Duodenal mucosa (tissue), 2 donors: ENCODE measurements around the gene SH2D2A.

Source experiments
- H3K27ac ChIP-seq: one replicate; pipeline ENCODE4 v1.7.0; 2013; ENCODE audit warnings: low read depth, low read length
- H3K27me3 ChIP-seq, 2 donors: one replicate each; pipeline ENCODE4 v1.7.0; 2013; ENCODE audit warnings: low read length in 2 of 2, control low read depth in 1 of 2; ENCODE audit not compliant: insufficient read depth in 2 of 2, control insufficient read depth in 1 of 2
- H3K36me3 ChIP-seq, 2 donors: one replicate each; pipeline ENCODE4 v1.7.0; 2013; ENCODE audit warnings: low read length in 2 of 2, control low read depth in 1 of 2; ENCODE audit not compliant: insufficient read depth in 2 of 2, control insufficient read depth in 1 of 2
- H3K4me1 ChIP-seq, 2 donors: one replicate each; pipeline ENCODE4 v1.7.0; 2013; ENCODE audit warnings: low read length in 2 of 2, control low read depth in 1 of 2; ENCODE audit not compliant: insufficient read depth in 2 of 2, control insufficient read depth in 1 of 2
- H3K4me3 ChIP-seq, 2 donors: one replicate each; pipeline ENCODE4 v1.7.0; 2013; ENCODE audit warnings: low read length in 2 of 2, low read depth in 1 of 2
- H3K9ac ChIP-seq, 2 donors: one replicate each; pipeline ENCODE4 v1.7.0; 2013; ENCODE audit warnings: low read length in 2 of 2, low read depth in 1 of 2
- H3K9me3 ChIP-seq, 2 donors: one replicate each; pipeline ENCODE4 v1.7.0; 2013; ENCODE audit warnings: low read length in 2 of 2, control low read depth in 1 of 2; ENCODE audit not compliant: control insufficient read depth in 1 of 2

SH2D2A gene

DNA sequence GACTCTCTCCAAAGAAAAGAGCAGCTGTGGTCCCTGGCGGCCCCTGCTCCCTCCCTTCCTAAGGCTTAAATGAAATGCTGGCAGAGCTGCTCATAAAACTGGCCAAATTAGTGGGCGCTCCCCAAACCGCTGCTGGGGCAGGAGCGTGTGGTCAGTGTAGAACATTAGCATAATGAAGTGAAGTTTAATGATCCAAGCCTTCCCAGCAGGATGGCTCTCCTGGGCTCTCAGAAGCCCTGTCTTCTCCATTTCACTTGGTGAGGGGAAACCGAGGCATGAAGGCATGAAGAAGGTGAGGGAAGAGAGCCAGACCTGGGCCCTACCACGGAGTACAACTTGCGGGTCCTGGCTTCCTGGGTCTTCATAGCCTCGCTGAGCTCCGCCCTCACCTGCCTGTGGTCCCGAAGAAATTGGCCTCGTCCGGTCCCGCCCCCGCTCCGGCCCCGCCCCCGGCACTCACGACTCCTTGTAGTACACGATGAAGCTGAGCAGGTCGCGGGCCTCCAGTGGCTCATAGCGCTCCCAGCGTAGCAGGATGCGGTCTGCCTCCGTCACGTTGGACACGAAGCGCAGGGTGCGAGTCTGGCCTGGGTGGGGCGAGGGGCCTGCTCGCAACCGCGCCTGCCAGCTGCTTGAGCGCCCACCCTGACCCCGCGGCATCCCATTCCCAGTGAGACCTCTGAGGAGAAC lies 32.0 kb upstream of the SH2D2A start:
- Histone ChIP-seq H3K9me3 (no peaks in the 10 kb centered on the region), H3K4me1 (peaks cover 0 to 4% of the 10 kb centered on the region in 2 donors), H3K27ac (no peak overlapping the region), H3K27me3 (peaks cover 41 to 68% of the 10 kb centered on the region in 2 donors), H3K36me3 (no peaks in the 10 kb centered on the region), H3K4me3 (no peak overlapping the region), H3K9ac (no peak overlapping the region)

DNA sequence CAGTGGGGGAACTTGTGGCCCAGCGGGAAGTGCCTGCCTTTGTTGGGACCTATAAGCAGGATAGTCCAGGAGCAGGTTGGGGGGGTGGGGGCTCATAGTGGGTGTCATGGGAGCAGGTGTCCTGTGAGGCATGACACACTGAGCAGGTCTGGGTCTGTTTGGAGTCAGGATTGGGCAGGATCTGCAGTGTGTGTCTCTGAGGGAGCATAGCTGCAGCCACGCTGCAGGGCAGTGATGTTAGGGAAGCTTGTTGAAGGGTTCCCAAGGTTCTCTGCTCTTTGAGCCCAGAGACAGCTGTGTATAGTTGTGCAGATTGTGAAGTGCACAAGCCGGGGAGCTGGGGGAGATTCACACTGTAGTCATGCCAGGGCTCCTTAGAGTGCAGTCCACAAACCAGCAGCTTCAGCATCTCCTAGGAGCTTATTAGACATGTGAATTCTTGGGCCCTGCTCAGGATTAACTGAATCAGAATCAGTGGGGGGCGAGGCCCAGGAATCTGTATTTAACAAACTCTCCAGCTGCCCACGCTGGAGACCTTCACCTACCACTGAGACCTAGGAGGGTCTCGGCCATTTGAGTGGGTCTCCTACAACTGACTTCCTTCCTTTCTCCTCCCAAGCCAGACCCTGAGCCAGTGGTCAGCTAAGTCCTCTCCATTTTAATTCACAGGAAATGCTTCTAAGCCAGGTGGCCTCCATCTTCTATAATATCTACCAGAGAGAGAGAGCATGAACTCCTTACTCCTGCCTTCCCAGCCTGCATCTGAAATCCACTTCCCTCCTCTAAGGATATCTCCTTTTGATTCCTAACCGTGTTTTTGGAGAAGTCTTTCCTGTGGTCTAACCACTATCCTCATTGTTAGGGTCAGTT lies 31.2 kb upstream of the SH2D2A start:
- peaks cover 49 to 68% of the 10 kb centered on the region in 2 donors for H3K27me3 ChIP-seq
- H3K9me3 ChIP-seq, result no peaks in the 10 kb centered on the region
- no peak overlapping the region for H3K4me3 ChIP-seq
- H3K36me3 ChIP-seq, result no peaks in the 10 kb centered on the region
- H3K27ac ChIP-seq, result no peak overlapping the region
- peaks cover 0 to 4% of the 10 kb centered on the region in 2 donors for H3K4me1 ChIP-seq
- no peak overlapping the region for H3K9ac ChIP-seq

DNA sequence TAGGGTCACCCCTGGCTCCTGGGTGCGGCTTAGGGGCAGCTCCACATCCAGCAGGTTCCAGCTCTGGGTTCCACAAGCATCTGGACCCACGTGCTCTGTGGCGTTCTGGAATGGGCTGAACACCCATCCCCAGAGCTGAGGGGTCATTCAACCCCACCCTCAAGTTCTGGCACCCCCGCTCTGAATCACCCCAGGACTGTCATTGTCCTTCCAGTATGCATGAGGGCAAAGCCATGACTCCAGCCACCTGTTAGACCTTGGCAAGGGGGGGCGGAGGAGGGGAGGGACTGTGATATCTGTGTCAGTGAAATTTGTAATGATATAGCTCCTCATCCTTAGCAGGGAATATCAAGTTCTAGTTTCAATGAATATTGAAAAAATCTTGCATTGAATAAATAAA lies 30.0 kb upstream of the SH2D2A start:
- no peak overlapping the region for H3K9ac ChIP-seq
- H3K27ac ChIP-seq, result no peak overlapping the region
- no peaks in the 10 kb centered on the region for H3K9me3 ChIP-seq
- peaks cover 57 to 69% of the 10 kb centered on the region in 2 donors for H3K27me3 ChIP-seq
- no peak overlapping the region for H3K4me3 ChIP-seq
- H3K36me3 ChIP-seq, result no peaks in the 10 kb centered on the region
- peaks cover 0 to 4% of the 10 kb centered on the region in 2 donors for H3K4me1 ChIP-seq

DNA sequence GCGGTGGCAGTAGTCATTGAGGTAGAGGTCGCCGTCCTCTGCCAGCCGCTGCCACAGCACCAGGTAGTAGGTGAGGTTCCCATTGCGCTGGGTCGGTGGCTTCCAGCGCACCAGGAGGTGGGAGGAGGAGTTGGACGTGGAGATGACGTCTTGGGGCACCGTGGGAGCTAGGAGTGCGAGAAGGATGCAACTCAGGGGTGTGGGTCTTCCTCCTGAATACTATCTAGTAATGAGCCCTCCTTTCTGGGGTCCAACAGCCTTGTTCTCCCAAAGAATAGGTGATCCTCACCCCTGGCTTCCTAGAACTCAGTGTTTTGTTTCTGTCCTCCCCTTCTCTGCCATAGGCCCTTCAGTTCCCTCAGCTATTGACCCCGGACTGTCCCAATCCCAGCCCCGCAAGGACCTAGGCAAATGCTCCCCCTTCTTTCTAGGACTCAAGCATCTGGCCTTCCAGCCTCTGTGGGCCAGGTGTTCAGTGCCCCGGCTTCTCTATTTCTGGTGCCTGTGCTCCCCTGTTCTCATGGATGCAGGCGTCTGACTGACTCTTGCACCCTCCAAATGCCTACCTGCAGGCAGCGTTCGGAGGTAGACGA lies 29.4 kb upstream of the SH2D2A start:
- Histone ChIP-seq H3K27ac (no peak overlapping the region), H3K4me1 (peaks cover 0 to 4% of the 10 kb centered on the region in 2 donors), H3K4me3 (no peak overlapping the region), H3K27me3 (peaks cover 61 to 70% of the 10 kb centered on the region in 2 donors), H3K9ac (no peak overlapping the region), H3K9me3 (no peaks in the 10 kb centered on the region), H3K36me3 (no peaks in the 10 kb centered on the region)

DNA sequence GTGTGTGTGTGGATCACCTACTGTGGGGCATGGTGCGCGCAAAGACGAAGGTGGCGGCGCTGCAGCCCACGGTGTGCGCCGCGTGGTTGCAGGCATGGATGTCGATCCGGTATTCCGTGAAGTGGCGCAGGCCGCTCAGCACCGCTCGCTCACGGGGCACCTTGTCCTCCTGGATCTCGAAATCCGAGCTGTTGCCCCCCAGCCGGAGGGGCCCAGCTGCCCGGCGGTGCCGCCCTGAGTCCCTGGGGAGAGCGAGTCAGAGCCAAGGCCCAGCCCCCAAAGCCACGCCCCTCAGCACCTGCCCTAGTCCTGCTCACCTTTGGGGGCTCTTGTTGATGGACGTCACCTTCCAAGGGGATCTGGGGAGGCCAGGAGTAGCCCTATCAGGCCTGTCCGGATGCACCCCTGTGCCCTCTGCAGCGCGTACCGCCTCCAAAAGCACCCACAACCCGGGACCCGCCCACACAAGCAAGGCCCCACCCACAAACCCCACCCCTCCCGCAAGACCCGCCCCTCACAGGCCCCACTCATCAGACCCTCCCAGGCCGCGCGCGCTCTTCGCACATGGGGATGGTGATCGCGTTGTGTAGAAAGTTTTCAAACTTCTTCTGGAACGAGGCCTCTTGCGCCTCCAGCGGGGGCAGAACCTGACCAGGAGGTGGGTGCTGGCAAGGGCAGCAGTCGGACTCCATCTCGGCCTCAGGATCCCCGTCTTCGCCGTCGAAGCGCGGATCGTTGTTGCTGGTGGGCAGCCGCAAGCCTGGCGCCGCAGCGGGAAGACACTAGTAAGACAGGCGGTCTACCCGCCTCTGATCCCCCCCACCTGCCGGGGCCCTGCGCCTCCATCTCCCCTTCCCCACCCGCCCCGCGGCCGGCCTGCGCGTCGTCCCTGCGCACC lies 28.7 kb upstream of the SH2D2A start:
- H3K27me3 ChIP-seq, result peaks cover 66 to 70% of the 10 kb centered on the region in 2 donors
- no peak overlapping the region for H3K4me3 ChIP-seq
- no peak overlapping the region for H3K9ac ChIP-seq
- H3K27ac ChIP-seq, result no peak overlapping the region
- H3K36me3 ChIP-seq, result no peaks in the 10 kb centered on the region
- H3K4me1 ChIP-seq, result peaks cover 0 to 4% of the 10 kb centered on the region in 2 donors
- H3K9me3 ChIP-seq, result no peaks in the 10 kb centered on the region

DNA sequence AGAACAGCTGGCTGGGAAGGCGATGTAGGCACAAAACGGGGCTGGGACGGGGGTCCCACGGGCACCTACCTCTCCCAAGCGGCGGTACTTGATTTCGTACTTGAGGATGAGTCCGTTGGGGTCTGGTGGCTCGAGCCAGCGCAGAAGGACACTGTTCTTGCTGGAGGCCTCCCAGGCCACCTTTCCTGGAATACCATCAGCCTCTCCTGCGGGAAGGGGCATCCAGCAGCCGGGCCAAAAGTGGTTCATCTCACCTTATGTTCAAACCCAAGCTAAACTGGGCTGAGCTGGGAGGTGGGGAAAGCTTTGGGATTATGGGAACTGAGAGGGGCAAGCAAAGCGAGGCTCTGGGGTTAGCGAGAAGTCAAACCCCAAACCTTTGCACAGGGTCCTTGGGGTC lies 28.0 kb upstream of the SH2D2A start:
- Histone ChIP-seq H3K27ac (no peak overlapping the region), H3K4me3 (no peak overlapping the region), H3K36me3 (no peaks in the 10 kb centered on the region), H3K4me1 (peaks cover 0 to 4% of the 10 kb centered on the region in 2 donors), H3K9ac (no peak overlapping the region), H3K9me3 (no peaks in the 10 kb centered on the region), H3K27me3 (peaks cover 65 to 70% of the 10 kb centered on the region in 2 donors)

DNA sequence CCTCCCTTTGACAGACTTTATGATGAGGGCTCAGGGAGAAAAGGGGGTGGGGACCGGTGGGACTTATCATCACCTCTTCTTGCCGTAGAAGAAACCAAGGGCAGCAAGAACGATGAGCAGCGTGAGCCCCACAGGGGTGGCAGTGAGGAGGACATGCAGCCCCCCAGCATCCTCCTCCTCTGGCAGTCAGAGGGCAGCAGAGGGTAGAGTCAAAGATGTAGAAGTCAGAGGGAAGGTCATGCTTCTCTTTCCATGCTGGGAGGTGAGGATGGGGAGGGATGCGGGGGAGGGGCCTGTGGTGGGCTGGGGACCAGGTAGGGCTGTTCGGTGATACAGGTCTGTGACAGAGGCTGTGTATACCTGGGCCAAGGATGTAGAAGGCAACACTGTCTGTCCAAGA lies 27.5 kb upstream of the SH2D2A start:
- peaks cover 0 to 4% of the 10 kb centered on the region in 2 donors for H3K4me1 ChIP-seq
- no peak overlapping the region for H3K9ac ChIP-seq
- H3K27ac ChIP-seq, result no peak overlapping the region
- H3K9me3 ChIP-seq, result no peaks in the 10 kb centered on the region
- H3K4me3 ChIP-seq, result no peak overlapping the region
- H3K36me3 ChIP-seq, result no peaks in the 10 kb centered on the region
- peaks cover 64 to 67% of the 10 kb centered on the region in 2 donors for H3K27me3 ChIP-seq

DNA sequence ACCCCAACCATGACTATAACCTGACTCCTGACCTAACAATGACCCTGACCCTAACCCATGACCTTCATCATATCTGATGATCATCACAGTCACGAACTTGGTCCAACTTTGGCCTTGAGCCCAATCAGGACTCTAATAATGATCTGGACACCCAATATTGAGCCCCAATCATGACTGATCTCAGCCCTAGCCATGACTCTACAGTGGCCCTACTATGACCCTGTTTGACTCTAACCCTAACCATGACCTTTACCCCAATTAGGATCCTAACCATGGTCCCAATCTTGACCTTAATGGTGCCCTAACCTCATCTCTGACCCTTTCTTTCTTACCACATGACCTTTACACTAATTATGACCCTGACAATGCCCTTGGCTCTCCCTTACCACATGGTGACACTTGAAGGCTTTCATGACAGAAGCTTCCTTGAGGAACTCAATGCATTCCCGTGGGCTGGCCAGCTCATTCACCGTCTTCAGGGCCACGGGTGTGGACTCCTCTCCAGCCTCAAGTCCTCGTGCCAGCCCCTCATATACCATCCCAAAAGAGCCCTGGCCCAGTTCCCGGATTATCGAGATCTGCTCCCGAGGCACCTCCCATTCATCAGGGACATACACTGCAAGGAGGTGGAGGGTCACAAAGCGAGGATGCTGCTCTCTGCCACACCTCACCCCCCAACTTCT lies 26.1 kb upstream of the SH2D2A start:
- H3K9ac ChIP-seq, result no peak overlapping the region
- H3K9me3 ChIP-seq, result no peaks in the 10 kb centered on the region
- H3K4me3 ChIP-seq, result no peak overlapping the region
- H3K4me1 ChIP-seq, result no peaks in the 10 kb centered on the region
- H3K27ac ChIP-seq, result no peak overlapping the region
- no peaks in the 10 kb centered on the region for H3K36me3 ChIP-seq
- peaks cover 56 to 60% of the 10 kb centered on the region in 2 donors for H3K27me3 ChIP-seq

DNA sequence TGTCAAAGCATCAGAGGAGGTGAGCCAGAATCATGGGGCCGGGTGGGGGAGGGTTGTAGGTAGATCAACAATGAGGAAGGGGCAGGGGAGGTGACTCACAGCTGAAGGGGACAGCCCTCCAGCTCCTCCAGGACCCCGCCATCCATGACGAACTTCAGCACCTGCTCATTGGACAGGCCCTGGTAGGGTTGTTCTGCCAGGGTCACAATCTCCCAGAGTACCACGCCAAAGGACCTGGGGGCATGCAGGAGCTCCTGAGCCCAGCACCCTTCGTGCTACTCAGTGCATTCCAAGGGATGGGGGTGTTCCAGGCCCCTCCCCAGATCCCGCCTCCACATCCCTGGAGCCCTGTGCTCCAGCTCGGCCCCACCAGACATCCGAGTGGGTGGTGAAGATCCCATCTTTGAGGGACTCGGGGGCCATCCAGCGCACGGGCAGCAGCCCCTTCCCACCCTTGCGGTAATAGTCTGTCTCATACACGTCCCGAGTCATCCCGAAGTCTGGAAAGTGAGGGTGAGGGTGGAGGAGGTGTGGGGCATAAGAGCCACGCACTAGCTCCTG lies 24.7 kb upstream of the SH2D2A start:
- no peaks in the 10 kb centered on the region for H3K36me3 ChIP-seq
- no peak overlapping the region for H3K4me3 ChIP-seq
- H3K9ac ChIP-seq, result no peak overlapping the region
- peaks cover 54 to 57% of the 10 kb centered on the region in 2 donors for H3K27me3 ChIP-seq
- H3K27ac ChIP-seq, result no peak overlapping the region
- H3K9me3 ChIP-seq, result no peaks in the 10 kb centered on the region
- H3K4me1 ChIP-seq, result no peaks in the 10 kb centered on the region
